Measurements from ENCODE around the gene ADCY2. TPM values are rescaled to one million over a fixed set of nuclear protein-coding genes. Genes with fewer than 3 reads are reported as not detected.

Gene ADCY2
- total RNA-seq, 1 donor, result 0.27 TPM

DNA sequence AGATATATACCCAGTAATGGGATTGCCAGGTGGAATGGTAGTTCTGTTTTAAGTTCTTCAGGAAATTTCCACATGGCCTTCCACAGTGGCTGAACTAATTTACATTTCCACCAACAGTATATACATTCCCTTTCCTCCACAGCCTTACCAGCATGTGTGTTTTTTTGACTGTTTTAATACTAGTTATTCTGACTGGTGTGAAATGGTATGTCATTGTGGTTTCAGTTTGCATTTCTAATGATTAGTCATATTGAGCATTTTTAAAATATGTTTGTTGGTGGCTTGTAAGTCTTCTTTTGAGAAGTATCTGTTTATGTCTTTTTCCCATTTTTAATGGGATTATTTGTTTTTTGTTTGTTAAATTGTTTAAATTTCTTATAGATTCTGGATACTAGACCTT, 246.1 kb downstream of the ADCY2 start:
- DNase-seq (ENCODE audit: low read depth in 2 of 3, low spot score in 2 of 3), result no peak

DNA sequence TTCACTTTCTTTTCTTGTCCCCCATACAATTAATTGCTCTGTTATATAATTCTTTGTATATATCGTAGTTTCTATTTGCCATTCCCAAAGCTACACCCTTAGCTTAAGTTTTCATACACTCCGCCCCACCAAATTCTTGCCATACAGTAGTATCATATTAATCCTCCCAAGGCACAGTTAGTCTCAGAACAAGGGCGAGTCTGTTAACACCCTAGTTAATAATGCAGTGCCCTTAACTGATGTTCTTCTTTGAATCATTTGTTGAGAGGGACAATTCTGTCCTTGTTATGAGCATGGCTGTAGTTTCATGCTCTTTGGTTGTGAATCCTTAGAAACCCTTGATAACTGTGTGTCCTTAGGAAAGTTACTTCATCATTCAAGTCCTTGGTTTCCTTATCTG, 248.8 kb downstream of the ADCY2 start:
- no peak for DNase-seq (ENCODE audit: low read depth in 2 of 3, low spot score in 2 of 3)

DNA sequence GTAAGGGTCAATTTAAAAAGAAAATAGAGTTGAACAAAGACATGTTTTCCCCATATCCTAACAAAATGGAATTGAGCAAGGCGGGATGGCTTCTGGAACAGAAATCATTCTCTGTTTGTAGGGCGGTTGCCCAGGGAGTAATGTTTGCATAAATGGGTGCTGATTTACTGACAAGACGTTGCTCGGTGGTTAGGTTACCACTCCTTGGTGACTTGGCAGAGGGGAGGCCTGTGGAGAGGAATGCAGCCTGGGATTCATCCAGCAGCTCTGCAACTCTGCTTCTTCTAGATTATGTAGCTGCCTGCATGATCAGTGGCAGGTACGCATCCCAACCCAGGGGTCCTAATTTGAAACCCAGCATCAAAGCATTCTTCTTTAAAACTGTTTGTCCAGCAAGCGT, 254.8 kb downstream of the ADCY2 start:
- no peak for DNase-seq (ENCODE audit: low read depth in 2 of 3, low spot score in 2 of 3)

DNA sequence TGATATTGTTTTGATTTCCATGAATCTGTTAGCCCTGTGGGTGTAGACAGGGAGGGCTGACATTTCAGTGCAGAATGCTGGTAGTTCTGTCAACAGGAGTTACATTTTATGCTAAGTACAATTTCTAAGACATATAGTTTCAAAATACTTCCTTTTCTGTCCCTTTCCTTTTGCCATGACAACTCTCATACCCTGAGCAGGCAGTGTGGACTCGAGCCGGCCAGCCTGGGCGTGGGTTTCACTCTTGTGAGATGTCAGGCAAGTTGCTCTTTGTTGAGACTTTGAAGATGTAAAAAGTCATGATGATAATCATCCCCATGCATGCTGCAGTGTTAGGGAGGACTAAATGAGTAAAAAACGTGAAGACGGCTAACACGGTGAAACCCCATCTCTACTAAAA, 257.1 kb downstream of the ADCY2 start:
- DNase-seq (ENCODE audit: low read depth in 2 of 3, low spot score in 2 of 3), result no peak

DNA sequence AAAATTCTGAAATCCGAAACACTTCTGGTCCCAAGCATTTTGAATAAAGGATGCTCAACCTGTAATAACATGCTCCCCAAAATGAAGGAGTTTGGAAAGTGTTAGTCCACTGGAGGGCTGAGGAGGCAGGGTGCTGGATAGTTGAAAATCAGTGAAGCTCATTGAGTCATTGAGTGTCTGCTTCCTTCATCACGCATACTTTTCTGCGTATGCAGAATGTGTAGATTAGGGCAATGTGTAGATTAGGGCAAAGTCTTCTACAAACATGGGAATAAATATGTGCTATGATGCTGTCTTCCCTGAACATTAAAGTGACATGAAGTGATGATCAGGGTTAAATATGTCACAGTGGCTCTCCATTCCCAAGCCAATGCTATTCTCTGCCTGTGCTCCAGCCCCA, 261.2 kb downstream of the ADCY2 start:
- no peak for DNase-seq (ENCODE audit: low read depth in 2 of 3, low spot score in 2 of 3)

DNA sequence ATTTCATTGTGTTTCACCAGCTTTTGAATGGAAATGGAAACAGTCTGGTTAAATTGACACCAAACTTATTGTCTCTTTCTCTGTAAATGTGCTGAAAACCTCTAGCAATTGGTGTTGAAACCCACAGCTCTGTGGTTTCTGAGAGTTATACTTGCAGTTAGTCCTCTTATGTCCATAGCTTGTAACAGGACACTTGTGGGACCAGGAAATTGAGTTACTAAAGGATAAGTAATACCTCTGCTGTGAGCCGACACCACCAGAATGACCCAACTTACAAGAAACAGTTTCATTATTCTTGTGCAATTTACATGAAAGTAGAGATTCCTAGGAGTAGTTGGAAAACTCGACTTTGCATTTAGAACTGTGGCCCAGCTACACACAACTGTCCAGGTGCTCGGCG, 263.5 kb downstream of the ADCY2 start:
- no peak for DNase-seq (ENCODE audit: low read depth in 2 of 3, low spot score in 2 of 3)

DNA sequence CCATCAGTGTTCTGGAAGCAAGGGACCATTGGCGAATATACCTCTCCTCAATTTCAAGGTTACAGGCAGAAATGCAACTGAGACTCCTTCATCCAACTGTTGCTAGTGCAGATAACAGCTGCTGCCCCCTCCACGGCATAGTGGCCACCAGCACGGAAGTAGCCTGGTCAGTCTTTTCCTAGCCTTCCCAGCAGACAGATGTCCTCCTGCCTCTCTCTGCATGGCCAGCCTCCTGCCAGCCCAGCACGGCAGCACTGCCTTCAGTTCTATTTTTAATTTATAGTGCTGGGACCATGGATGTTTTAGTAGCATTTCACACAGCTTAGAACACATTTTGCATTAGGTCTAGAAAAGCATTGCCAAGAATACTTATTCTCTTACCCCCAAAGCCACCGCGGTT, 266.4 kb downstream of the ADCY2 start:
- no peak for DNase-seq (ENCODE audit: low read depth in 2 of 3, low spot score in 2 of 3)

DNA sequence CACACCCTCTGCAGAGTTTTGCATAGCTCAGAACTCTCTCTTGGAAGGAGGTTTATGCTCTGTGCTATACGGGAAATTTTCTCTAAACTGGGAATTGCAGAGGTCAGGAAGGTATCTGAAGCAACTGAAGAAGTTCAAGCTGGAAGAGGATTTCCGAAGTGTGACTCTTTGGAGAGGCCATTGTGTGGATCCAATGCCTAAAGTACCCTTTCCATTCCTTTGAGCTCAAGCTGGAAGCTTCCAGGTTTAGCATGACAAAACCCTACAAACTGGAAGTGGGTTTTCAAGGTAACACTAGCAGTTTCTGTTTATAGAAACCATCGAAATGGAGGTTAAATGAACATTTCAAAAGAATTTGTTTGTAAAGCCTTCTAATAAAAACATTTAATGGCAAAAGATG, 267.9 kb downstream of the ADCY2 start:
- no peak for DNase-seq (ENCODE audit: low read depth in 2 of 3, low spot score in 2 of 3)

DNA sequence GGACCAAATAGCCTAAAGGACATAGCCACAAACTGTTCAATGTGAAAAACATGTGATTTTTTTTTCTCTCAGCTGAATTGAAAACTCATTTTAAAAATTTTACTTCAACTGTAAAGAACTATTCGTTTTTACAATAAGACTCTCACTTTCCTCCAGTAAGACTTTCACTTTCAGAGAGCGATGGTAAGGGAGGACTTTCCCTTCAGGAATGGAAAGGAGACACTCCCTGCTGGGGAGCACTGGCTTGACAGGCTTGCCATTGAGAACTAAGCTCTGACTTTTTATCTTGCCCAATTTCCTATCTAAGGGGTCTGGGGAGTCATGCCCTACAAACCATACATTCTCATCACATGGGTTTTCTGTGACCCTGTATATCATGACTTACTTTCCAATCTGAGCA, 268.3 kb downstream of the ADCY2 start:
- no peak for DNase-seq (ENCODE audit: low read depth in 2 of 3, low spot score in 2 of 3)

DNA sequence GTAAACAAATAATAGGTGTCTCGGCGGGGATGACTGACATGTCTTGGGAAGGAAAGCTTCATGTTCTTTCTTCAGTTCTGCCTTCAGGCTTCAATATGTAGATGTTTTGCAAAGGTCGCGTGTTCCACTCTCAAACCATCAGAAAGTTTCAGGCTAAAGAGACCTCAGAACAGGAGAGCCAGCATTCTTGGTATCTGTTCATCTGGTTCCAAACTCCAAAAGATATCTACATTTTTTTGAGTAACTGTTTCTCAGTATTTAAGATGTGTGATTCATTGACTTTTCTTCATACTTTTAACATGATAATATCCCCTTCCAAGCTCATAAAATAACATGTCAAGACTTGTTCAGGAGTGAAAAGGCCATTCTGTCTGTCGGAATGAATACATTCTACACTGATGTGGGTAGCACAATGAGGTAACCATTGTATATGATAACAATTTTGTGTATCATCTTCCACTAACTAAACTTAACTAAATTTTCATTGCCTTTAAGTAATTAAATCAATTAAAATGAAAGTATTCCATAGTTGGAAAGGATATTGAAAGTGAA, 271.4 kb downstream of the ADCY2 start:
- DNase-seq (ENCODE audit: low read depth in 2 of 3, low spot score in 2 of 3), result no peak

DNA sequence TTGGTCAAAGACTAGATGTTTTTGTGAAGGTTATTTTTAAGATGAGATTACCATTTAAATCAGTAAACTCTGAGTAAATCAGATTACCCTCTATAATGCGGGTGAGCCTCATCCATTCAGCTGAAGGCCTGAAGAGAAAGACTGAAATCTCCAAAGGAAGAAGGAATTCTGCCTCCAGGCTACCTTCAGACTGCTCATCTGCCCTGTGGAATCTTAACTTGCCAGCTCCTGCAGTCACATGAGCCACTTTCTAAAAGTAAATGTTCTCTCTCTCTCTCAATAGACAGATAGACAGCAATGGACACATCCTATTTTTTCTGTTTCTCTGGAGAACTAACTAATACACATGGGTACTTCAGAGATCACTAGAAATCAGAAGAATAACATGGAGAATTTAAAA, 272.2 kb downstream of the ADCY2 start:
- DNase-seq (ENCODE audit: low read depth in 2 of 3, low spot score in 2 of 3), result no peak

DNA sequence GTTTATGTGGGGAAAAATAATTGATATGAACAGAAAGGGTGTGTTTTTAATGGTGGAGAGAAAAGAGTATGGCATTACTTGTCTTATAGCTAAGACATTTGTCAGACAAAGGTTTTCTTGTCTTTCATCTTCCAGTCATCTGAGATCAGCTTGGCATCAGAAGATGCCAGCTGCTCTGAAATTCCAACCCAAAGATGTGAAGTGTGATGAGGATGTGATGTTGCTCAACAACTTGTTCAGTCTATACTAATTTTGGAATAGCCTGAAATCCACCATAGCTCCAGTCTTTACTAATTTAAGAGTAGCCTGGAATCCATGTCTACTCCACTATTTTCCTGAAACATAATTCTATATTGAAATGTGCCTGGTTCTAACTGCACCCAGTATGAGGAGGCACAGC, 272.7 kb downstream of the ADCY2 start:
- DNase-seq (ENCODE audit: low read depth in 2 of 3, low spot score in 2 of 3), result no peak

DNA sequence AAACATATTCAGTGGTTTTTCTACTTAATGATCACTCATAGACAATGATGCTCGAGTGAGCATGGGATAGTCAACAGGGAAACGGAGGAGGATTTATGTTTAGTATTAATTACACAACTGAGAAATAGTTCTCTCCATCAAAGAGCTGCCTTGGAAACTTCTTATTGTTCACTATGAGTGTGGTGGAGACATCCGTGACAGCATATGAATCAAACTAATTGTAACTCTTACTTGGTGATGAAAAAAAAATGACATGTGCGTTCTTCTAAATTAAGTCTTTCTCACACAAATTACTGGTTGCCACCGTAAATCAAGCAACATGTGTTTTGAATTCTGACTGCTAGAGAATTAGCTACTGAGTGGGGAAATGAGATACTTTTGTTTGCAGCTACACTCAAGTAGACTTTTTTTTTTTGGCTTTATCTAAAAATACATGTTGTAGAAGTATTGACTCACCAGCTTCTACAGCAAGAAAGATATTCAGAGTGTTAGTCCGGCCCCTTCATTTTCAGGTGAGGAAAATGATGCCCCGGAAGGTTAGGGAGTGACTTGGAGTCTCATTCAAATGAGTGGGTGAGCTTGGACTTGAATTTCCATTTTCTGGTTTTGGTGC, 275.5 kb downstream of the ADCY2 start:
- no peak for DNase-seq (ENCODE audit: low read depth in 2 of 3, low spot score in 2 of 3)

DNA sequence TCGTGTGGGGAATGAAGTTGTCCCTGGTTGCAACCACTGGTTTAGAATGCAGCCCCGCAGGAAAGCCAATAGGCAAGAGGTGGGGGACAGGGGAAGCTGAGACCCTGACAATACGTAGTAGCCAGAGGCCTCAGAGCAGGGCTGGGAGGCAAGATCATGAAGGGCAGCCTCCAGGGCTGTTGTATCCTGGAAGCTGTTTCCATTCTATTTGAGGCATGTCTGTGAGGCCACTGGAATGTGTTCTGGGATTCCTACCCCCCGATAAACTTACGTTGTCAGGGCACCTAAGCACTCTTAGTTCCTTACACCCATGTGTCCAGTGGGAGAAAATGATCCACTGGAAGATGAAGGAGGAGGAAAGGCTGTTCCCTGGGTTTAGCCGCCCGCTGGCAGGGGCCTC, 277.7 kb downstream of the ADCY2 start:
- no peak for DNase-seq (ENCODE audit: low read depth in 2 of 3, low spot score in 2 of 3)

DNA sequence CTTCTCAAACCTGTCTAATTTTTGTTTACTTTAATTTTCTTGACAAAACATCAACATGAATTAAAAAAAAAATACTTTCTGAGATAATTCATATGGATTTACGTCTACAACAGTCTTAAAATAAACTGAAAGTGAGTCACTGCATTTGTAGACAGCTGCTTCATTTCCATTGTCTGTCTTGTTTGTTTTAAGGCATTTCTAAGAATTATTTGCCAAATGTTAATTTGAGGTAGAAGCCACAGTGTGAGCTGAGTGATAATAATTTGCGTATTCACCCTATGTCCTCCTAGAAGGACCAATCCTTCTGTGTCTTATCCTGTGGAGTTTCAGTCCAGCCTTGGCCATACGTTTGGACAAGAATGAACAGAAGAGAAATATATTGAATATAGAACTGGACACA, 280.5 kb downstream of the ADCY2 start:
- DNase-seq (ENCODE audit: low read depth in 2 of 3, low spot score in 2 of 3), result no peak

DNA sequence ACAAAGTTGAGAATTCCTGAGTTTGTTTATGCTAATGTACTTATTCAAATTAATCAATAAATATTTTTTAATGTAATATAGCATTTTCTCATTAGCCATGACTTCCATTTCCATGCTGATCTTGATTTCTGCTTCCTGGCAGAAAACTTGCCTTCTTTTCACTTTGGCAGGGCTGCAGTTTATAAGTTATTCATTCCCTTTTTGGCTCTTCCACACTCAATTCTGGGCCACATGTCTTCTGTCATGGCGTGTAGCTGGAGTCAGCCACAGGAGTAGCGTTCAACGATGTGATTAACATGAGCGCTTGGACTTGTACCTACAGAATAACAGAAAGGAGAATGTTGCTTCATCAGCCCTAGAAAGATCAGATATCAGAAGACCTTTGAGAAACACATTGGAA, 282.1 kb downstream of the ADCY2 start:
- DNase-seq (ENCODE audit: low read depth in 2 of 3, low spot score in 2 of 3), result no peak

DNA sequence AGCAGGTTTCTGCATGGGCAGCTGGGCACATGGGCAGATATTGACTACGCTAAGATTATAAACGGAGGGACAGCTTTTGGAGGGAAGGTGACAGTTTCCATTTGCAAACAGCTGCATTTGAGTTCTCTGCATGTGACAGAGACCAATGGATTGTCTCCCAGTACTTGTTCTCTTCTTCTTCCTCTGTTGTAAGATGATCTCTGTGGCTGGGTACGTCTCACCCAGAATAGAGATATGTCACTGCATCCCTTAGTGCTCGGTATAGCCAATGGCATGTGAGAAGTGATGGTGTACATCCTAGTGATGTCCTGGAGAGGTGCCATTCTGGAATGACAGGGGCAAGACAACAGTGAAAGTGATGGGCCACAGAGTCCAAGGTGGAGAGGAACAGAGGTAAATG, 283.7 kb downstream of the ADCY2 start:
- DNase-seq (ENCODE audit: low read depth in 2 of 3, low spot score in 2 of 3), result no peak

DNA sequence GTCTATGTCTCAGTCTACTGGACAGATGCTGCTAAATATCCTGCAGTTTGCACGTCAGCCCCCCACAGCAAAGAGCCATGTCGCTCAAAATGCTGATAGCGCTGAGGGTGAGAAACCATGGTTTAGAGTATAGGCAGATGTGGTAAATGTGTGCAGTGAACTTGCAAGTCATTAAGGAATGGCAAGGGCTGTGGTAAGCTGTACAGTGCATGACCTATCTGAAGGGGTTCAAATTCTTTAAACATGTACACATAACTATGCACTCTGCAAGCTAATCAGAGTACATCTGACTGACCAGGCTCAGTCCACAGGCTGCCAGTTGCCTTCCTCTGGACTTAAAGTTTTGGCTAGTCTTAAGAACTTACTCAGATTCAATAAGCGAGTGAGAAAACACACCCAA, 284.3 kb downstream of the ADCY2 start:
- no peak for DNase-seq (ENCODE audit: low read depth in 2 of 3, low spot score in 2 of 3)

DNA sequence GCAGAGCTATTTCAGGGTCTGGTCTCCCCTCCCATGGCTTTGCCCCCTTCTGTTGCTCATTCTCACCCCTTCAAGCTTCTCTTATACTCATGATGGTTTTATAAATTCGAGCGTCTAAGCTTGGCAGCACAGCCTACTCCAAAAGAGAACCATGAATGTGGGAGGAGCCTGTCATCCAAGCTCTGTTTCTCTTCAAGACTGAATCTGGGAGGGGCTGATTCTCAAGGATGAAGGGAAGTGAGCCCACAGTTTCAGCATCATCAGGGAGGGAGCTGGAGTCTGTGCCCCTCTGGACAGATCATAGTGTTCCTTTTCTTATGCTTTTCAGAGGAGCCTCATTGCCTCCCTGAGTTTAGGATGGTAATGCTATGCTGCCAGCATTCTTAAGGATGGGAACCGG, 286.4 kb downstream of the ADCY2 start:
- no peak for DNase-seq (ENCODE audit: low read depth in 2 of 3, low spot score in 2 of 3)

DNA sequence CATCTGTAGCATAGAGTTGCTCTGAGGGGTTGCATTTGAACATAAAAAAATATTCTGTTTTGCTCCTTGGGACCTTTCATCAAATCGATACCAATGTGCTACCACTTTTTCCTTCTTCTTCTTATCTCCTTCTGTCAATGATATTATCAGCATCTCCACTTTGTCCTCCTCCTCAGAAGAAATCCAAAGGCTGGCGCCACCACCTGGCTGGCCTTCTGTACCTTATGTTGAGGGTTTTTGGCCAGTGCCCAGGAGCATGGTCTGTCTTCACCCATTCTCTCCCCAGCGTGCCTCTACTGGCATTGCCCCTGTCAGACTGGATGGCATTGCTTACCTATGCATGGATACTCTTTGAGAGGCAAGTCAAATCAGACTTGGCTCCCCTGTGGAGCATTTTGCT, 287.8 kb downstream of the ADCY2 start:
- no peak for DNase-seq (ENCODE audit: low read depth in 2 of 3, low spot score in 2 of 3)

DNA sequence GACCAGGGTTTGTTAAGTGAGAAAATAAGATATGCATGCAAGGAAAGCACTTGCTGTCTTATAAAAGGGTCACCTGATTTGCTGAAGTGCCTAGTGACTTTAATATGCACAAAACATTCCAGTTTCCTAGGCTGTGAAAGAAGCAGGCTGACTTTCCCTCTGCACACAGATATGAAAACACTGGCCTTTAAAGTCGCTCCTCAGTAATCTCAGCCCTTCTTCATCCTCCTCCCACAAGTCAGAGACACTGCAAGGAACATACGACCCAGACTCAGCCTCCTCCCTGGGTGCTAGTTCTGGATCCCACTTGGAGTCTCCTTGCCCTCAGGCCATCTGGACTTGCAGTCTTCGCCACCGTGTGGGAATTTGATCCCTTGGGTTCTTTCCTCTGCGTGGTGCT, 288.9 kb downstream of the ADCY2 start:
- DNase-seq (ENCODE audit: low read depth in 2 of 3, low spot score in 2 of 3), result no peak

DNA sequence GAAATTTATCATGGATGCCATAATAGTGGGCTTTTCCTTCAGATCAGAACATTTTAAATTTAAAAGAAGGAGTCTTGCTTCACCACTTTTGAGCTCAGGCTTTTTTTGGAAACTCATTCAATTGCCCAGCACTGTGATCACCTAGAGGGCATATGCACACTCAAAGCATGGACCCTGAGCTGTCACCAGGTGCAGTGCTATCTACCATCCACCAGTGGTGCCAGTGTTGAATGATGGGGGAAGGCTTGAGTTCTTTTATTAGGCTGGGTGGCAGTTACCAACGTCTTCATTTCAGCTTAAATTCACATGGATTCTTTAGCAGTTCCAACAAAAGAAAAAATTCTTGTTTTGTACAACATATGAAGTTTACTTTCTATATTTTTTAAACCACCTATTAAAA, 290.9 kb downstream of the ADCY2 start:
- DNase-seq (ENCODE audit: low read depth in 2 of 3, low spot score in 2 of 3), result no peak

DNA sequence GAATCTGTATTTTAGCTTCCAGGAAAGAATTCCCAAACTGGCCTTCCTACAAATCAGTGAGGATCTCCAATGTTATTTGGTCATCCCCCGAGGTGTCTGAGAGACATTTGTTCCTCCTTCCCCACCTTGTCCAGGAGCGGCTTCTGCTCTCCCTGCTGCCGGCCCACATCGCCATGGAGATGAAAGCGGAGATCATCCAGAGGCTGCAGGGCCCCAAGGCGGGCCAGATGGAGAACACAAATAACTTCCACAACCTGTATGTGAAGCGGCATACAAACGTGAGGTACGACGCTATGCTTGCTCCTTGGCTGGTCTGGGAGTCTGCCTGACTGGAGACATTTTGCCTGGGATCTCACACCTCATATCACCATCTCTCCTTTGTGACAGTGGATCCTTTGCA, 294.6 kb downstream of the ADCY2 start:
- DNase-seq (ENCODE audit: low read depth in 2 of 3, low spot score in 2 of 3), result no peak
